Kidney (tissue), 14 donors: ENCODE measurements around the gene RARRES2. TPM values are rescaled to one million over a fixed set of nuclear protein-coding genes. Genes with fewer than 3 reads are reported as not detected.
A peak's percentile ranks its signal among the peaks of the same experiment; 100 is the strongest.
"Not testable (repeated sequence)": the region's sequence is repeated elsewhere in the genome, so short reads cannot be mapped to it uniquely, and the experiment has no call there.

Experiments
- DNase-seq, 5 donors: peaks; one replicate each; pipeline ENCODE4 v3.0.0-alpha.2; 2013 to 2020
- FAIRE-seq: peaks from 2 replicates; lab custom pipeline; 2012; peaks lifted over from hg19 to GRCh38; lab: Jason Lieb, UNC
- H3K27ac ChIP-seq, 2 donors: one replicate each; pipeline ENCODE4 v1.7.0; 2013; ENCODE audit warnings: low read depth in 2 of 2, low read length in 2 of 2, inconsistent platforms in 1 of 2
- H3K27me3 ChIP-seq: one replicate; pipeline ENCODE4 v1.7.1; 2013; ENCODE audit warnings: low read length, inconsistent platforms; ENCODE audit not compliant: control insufficient read depth, insufficient read depth
- H3K36me3 ChIP-seq, 3 donors: one replicate each; pipeline versions ENCODE4 v1.7.0 to v1.7.1; 2013; ENCODE audit warnings: low read length in 3 of 3, control low read depth in 1 of 3, inconsistent platforms in 1 of 3; ENCODE audit not compliant: insufficient read depth in 3 of 3, control insufficient read depth in 2 of 3
- H3K4me1 ChIP-seq, 3 donors: one replicate each; pipeline versions ENCODE4 v1.7.0 to v1.7.1; 2013; ENCODE audit warnings: low read length in 3 of 3, inconsistent platforms in 1 of 3, low read depth in 1 of 3; ENCODE audit not compliant: control insufficient read depth in 2 of 3, insufficient read depth in 2 of 3
- H3K4me3 ChIP-seq, 3 donors: one replicate each; pipeline versions ENCODE4 v1.7.0 to v1.8.1; 2013; ENCODE audit warnings: low read length in 3 of 3, control low read depth in 1 of 3, inconsistent platforms in 1 of 3
- H3K9ac ChIP-seq, 3 donors: one replicate each; pipeline versions ENCODE4 v1.7.0 to v1.7.1; 2013; ENCODE audit warnings: low read length in 3 of 3, control low read depth in 1 of 3, inconsistent platforms in 1 of 3
- H3K9me3 ChIP-seq, 3 donors: one replicate each; pipeline versions ENCODE4 v1.7.0 to v1.7.1; 2013; ENCODE audit warnings: low read length in 3 of 3, control low read depth in 1 of 3, inconsistent platforms in 1 of 3; ENCODE audit not compliant: control insufficient read depth in 2 of 3, insufficient read depth in 1 of 3
- intact Hi-C: fragments of 100-400 bp; cut with DNase I; formaldehyde crosslinking; loops from one replicate; pipeline ENCODE4 v1.11.1; 2022
- polyA plus RNA-seq: library from polyadenylated mRNA; stranded (reverse); fragments of 350-450 nt; fragmentation: Illumina TruSeq; extraction: RNeasy Lipid Tissue Mini Kit (QIAGEN cat#74804); gene quantifications from one replicate; pipeline ENCODE4 v1.2.3, GENCODE V29; 2014; ENCODE audit warnings: low read depth, low replicate concordance; ENCODE audit not compliant: insufficient read depth
- total RNA-seq: library from RNA; stranded (reverse); fragmentation: NEBNext Ultra II Directional; extraction: Animal tissue kit (Norgen Biotek cat#: 25700); gene quantifications from one replicate; pipeline ENCODE4 v1.2.1, GENCODE V29; 2021
- TF ChIP-seq, protein P1 (sequence below): IDR thresholded peaks from 3 replicates; pipeline ENCODE4 v1.5.1; 2012; ENCODE audit warnings: mild to moderate bottlenecking, moderate library complexity, borderline replicate concordance; ENCODE audit not compliant: insufficient read depth; ENCODE audit errors: extremely low read depth
- donor health status: control.
- donor health status: control.
- donor health status: control.
- donor health status: control.
- donor health status: control.
- donor health status: DM: yes; HTN: yes; CAD: no.
- donor health status: Normal renal cell carcinoma (clear cell type).

Gene RARRES2
- total and polyA plus RNA-seq, 2 donors from 2014 or later = 104 to 475 TPM

DNA sequence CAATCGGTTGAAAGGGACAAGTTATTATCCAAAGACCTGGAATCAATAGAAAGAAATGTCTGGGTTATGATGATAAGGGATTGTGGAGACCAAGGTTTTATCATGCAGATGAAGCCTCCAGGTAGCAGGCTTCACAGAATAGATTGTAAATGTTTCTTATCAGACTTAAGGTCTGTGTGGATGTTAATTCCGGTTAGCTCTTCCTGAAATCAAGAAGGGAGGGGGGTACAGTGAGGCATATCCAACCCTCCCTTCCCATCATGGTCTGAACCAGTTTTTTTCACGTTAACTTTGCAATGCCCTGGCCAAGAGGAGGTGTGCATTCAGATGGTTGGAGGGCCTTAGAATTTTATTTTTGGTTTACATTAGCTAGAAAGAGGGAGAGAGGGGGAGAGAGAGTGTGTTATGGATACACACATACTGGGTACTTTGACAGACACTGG lies 28.0 kb downstream of the RARRES2 start:
- H3K27ac ChIP-seq = peak overlapping the region; percentile 59 to 67
- no peaks in the 10 kb centered on the region for H3K9me3 ChIP-seq
- peaks cover 0 to 14% (median 10%) of the 10 kb centered on the region in 3 donors for H3K4me1 ChIP-seq
- intact Hi-C loops = no loop called here
- no peaks in the 10 kb centered on the region for H3K36me3 ChIP-seq
- TF ChIP-seq, protein P1, sequence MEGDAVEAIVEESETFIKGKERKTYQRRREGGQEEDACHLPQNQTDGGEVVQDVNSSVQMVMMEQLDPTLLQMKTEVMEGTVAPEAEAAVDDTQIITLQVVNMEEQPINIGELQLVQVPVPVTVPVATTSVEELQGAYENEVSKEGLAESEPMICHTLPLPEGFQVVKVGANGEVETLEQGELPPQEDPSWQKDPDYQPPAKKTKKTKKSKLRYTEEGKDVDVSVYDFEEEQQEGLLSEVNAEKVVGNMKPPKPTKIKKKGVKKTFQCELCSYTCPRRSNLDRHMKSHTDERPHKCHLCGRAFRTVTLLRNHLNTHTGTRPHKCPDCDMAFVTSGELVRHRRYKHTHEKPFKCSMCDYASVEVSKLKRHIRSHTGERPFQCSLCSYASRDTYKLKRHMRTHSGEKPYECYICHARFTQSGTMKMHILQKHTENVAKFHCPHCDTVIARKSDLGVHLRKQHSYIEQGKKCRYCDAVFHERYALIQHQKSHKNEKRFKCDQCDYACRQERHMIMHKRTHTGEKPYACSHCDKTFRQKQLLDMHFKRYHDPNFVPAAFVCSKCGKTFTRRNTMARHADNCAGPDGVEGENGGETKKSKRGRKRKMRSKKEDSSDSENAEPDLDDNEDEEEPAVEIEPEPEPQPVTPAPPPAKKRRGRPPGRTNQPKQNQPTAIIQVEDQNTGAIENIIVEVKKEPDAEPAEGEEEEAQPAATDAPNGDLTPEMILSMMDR = no peak
- H3K27me3 ChIP-seq = no peaks in the 10 kb centered on the region
- FAIRE-seq = no peak
- H3K9ac ChIP-seq = peak overlapping the region in 1 of 3 donors; percentile 23
- no peak overlapping the region for H3K4me3 ChIP-seq
- no peak for DNase-seq

DNA sequence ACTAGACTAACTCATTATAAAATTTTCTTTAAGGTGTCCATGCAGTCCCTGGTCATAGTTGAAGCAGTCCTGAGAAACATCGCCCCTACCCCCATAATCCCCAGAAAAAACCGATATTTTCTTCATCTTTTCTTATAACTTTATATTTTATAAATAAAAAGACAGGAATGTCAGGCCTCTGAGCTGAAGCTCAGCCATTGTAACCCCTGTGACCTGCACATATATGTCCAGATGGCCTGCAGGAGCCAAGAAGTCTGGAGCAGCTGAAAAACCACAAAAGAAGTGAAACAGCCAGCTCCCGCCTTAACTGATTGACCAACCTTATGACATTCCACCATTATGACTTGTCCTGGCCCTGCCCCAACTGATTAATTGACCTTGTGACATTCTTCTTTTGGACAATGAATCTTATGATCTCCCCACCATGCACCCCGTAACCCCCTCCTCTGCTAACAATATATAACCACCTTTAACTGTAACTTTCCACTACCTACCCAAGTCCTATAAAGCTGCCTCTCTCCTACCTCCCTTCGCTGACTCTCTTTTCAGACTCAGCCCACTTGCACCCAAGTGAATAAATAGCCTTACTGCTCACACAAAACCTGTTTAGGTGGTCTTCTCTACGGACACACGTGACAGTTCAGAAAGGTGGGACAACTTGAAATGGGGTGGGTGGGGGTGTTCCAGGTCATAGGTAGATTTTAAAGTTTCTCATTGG lies 28.6 kb downstream of the RARRES2 start:
- Histone ChIP-seq H3K27ac (peak overlapping the region; percentile 33 to 67), H3K4me1 (peaks cover 0 to 14% (median 10%) of the 10 kb centered on the region in 3 donors)
- peak in 1 of 5 donors; percentile 23 for DNase-seq
- intact Hi-C loops, H3K9ac ChIP-seq, FAIRE-seq, H3K9me3 ChIP-seq, H3K4me3 ChIP-seq, H3K36me3 ChIP-seq, H3K27me3 ChIP-seq: not testable (repeated sequence)

DNA sequence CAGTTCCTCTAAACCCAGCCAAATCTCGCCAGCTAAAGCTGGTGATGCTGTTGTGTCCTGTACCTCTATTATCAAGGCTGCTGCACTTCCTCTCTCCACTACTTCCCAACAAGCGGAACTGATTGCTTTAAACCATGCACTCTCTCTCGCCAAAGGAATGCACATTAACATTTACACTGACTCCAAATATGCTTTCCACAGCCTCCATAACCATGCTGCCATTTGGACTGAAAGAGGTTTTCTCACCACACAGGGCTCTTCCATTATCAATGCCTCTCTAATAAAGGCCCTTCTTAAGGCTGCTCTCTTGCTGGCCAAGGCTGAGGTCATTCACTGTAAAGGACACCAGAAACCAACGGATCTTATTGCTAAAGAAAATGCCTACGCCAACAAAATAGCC lies 29.7 kb downstream of the RARRES2 start:
- no peaks in the 10 kb centered on the region for H3K27me3 ChIP-seq
- H3K36me3 ChIP-seq = no peaks in the 10 kb centered on the region
- intact Hi-C loops = no loop called here
- FAIRE-seq (no peak), DNase-seq (peak in 3 of 5 donors; percentile 9 to 68 (median 63))
- peak overlapping the region in 1 of 2 donors; percentile 55 for H3K27ac ChIP-seq
- TF ChIP-seq, protein P1 = no peak
- peaks cover 0 to 14% (median 10%) of the 10 kb centered on the region in 3 donors for H3K4me1 ChIP-seq
- no peak overlapping the region for H3K9ac ChIP-seq
- H3K9me3 ChIP-seq = no peaks in the 10 kb centered on the region
- H3K4me3 ChIP-seq = no peak overlapping the region

DNA sequence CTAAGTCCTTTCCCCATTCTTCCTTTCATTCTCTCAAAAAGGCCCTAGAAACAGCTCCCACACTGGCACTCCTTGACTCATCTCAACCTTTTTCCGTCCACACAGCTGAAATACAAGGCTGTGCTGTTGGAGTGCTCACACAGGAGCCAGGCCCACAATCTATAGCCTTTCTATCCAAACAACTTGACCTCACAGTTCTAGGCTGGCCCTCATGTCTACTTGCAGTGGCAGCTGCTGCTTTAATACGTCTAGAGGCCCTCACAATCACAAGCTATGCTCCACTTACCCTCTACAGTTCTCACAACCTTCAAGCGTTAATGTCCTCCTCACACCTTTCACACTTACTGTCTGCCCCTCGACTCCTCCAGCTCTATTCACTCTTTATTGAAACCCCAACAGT lies 30.3 kb downstream of the RARRES2 start:
- H3K27ac ChIP-seq = peak overlapping the region in 1 of 2 donors; percentile 63
- H3K4me1 ChIP-seq = peaks cover 0 to 14% (median 10%) of the 10 kb centered on the region in 3 donors
- no peak for FAIRE-seq
- H3K36me3 ChIP-seq = no peaks in the 10 kb centered on the region
- TF ChIP-seq, protein P1 = no peak
- peak in 1 of 5 donors; percentile 8 for DNase-seq
- H3K9ac ChIP-seq = no peak overlapping the region
- H3K4me3 ChIP-seq = no peak overlapping the region
- no peaks in the 10 kb centered on the region for H3K27me3 ChIP-seq
- no peaks in the 10 kb centered on the region for H3K9me3 ChIP-seq
- intact Hi-C loops = no loop called here
